Suprapubic skin (tissue), 4 donors: ENCODE data around the gene LENG8.

Source experiments
- CTCF ChIP-seq, 2 donors: fragments of 200-600 bp in 1 of 2; fragments of 450-650 bp in 1 of 2; sonication (generic) in 1 of 2; IDR thresholded peaks; one replicate each; pipeline ENCODE4 v1.5.1; 2016 to 2019; ENCODE audit warnings: antibody characterized with exemption in 2 of 2, mild to moderate bottlenecking in 1 of 2, moderate library complexity in 1 of 2
- POLR2A ChIP-seq, 2 donors: fragments of 450-650 bp; IDR thresholded peaks; one replicate each; pipeline ENCODE4 v1.6.1; 2017; ENCODE audit warnings: antibody characterized with exemption in 2 of 2, mild to moderate bottlenecking in 2 of 2, moderate library complexity in 2 of 2
- POLR2AphosphoS5 ChIP-seq, 3 donors: sonication (generic); formaldehyde crosslinking; IDR thresholded peaks; one replicate each; pipeline ENCODE4 v1.6.1; 2017; ENCODE audit warnings: antibody characterized with exemption in 3 of 3

GRCh38 chr19:54465426-54466109 lies 16.6 kb downstream of the LENG8 start:
- TF ChIP-seq CTCF (IDR thresholded peaks at IDR 0.05) (no peak), POLR2AphosphoS5 (IDR thresholded peaks at IDR 0.05) (no peak), POLR2A (IDR thresholded peaks at IDR 0.05) (no peak)
